ENCODE measurements around the gene SYT1.

- TF ChIP-seq CTCF (IDR thresholded peaks at IDR 0.05; ENCODE audit: insufficient read depth, low read depth, low read length), result no peak
- no peak for TF ChIP-seq EZH2 (IDR thresholded peaks at IDR 0.05; ENCODE audit: insufficient read depth, low read length)
Measured at GRCh38 chr12:79444089-79444488, 579.5 kb downstream of the SYT1 start.

Data from astrocyte (in vitro differentiated cells and primary cell).